NCI-H526 (cell line): ENCODE results near the gene RSPH9.

Source experiments
- DNase-seq, 2 experiments: peaks; one replicate each; lab custom pipeline; 2025; lab: John Stamatoyannopoulos, UW

RSPH9 gene

GRCh38 chr6:43710576-43710975, 65.7 kb downstream of the RSPH9 start:
- no peak for DNase-seq

- DNase-seq, result no peak
Observed at GRCh38 chr6:43712579-43712978, 67.7 kb downstream of the RSPH9 start.

GRCh38 chr6:43713643-43714310, 68.9 kb downstream of the RSPH9 start:
- DNase-seq, result no peak

- peak in 1 of 2 experiments; percentile 84 for DNase-seq
Observed at GRCh38 chr6:43714311-43715055, 69.6 kb downstream of the RSPH9 start.

- DNase-seq, result peak in 1 of 2 experiments; percentile 52
Observed at GRCh38 chr6:43715056-43715788, 70.4 kb downstream of the RSPH9 start.

GRCh38 chr6:43716099-43716498, 71.3 kb downstream of the RSPH9 start:
- DNase-seq, result no peak

- DNase-seq, result no peak
Observed at GRCh38 chr6:43717389-43717788, 72.6 kb downstream of the RSPH9 start.

- no peak for DNase-seq
Observed at GRCh38 chr6:43717822-43718221, 73.0 kb downstream of the RSPH9 start.

- DNase-seq, result no peak
Observed at GRCh38 chr6:43718387-43719105, 73.7 kb downstream of the RSPH9 start.

- DNase-seq, result no peak
Observed at GRCh38 chr6:43719511-43719910, 74.7 kb downstream of the RSPH9 start.

- DNase-seq, result no peak
Observed at GRCh38 chr6:43720999-43721398, 76.2 kb downstream of the RSPH9 start.
